Effector memory CD4-positive, alpha-beta T cell (primary cell): Measurements from ENCODE around the gene ST6GAL1.

ENCODE experiments used
- DNase-seq, 3 donors: peaks; one replicate each; pipeline ENCODE4 v3.0.0-alpha.2; 2020
- H3K27ac ChIP-seq: 2 replicates; pipeline ENCODE4 v1.7.0; 2013; ENCODE audit warnings: mild to moderate bottlenecking, low read length, moderate library complexity; ENCODE audit not compliant: insufficient read depth, poor library complexity, severe bottlenecking
- H3K27me3 ChIP-seq: replicated peaks from 2 replicates; pipeline ENCODE4 v1.7.0; 2013; ENCODE audit warnings: mild to moderate bottlenecking, low read length; ENCODE audit not compliant: insufficient read depth, control insufficient read depth, poor library complexity, severe bottlenecking
- H3K36me3 ChIP-seq: 2 replicates; pipeline ENCODE4 v1.7.0; 2013; ENCODE audit warnings: mild to moderate bottlenecking, low read length, moderate library complexity; ENCODE audit not compliant: control insufficient read depth, insufficient read depth
- H3K4me1 ChIP-seq: 2 replicates; pipeline ENCODE4 v1.7.0; 2013; ENCODE audit warnings: low read length, mild to moderate bottlenecking; ENCODE audit not compliant: control insufficient read depth, insufficient read depth, poor library complexity, severe bottlenecking
- H3K4me3 ChIP-seq: 2 replicates; pipeline ENCODE4 v1.7.0; 2013; ENCODE audit warnings: low read length, low read depth, mild to moderate bottlenecking; ENCODE audit not compliant: insufficient read depth, poor library complexity, severe bottlenecking
- H3K9me3 ChIP-seq: 2 replicates; pipeline ENCODE4 v1.7.0; 2013; ENCODE audit warnings: mild to moderate bottlenecking, low read length, moderate library complexity; ENCODE audit not compliant: control insufficient read depth

ST6GAL1 gene

GRCh38 chr3:186980989-186981388, 50.7 kb downstream of the ST6GAL1 start:
- Histone ChIP-seq H3K4me3 (no peak overlapping the region), H3K27me3 (no peaks in the 10 kb centered on the region), H3K36me3 (peaks cover 56% of the 10 kb centered on the region), H3K27ac (no peak overlapping the region), H3K4me1 (no peaks in the 10 kb centered on the region), H3K9me3 (no peaks in the 10 kb centered on the region)
- DNase-seq, result no peak

GRCh38 chr3:186983659-186984058, 53.3 kb downstream of the ST6GAL1 start:
- Histone ChIP-seq H3K4me3 (no peak overlapping the region), H3K36me3 (peaks cover 38% of the 10 kb centered on the region), H3K27me3 (no peaks in the 10 kb centered on the region), H3K4me1 (peaks cover 3% of the 10 kb centered on the region), H3K9me3 (no peaks in the 10 kb centered on the region), H3K27ac (no peak overlapping the region)
- DNase-seq, result no peak

- peaks cover 3% of the 10 kb centered on the region for H3K4me1 ChIP-seq
- no peaks in the 10 kb centered on the region for H3K27me3 ChIP-seq
- H3K36me3 ChIP-seq, result peaks cover 37% of the 10 kb centered on the region
- no peak overlapping the region for H3K27ac ChIP-seq
- no peaks in the 10 kb centered on the region for H3K9me3 ChIP-seq
- H3K4me3 ChIP-seq, result no peak overlapping the region
- no peak for DNase-seq
Measured at GRCh38 chr3:186984064-186984463, 53.7 kb downstream of the ST6GAL1 start.

GRCh38 chr3:186985661-186986364, 55.5 kb downstream of the ST6GAL1 start:
- Histone ChIP-seq H3K36me3 (peaks cover 36% of the 10 kb centered on the region), H3K4me3 (no peak overlapping the region), H3K9me3 (no peaks in the 10 kb centered on the region), H3K4me1 (peaks cover 5% of the 10 kb centered on the region), H3K27me3 (no peaks in the 10 kb centered on the region), H3K27ac (no peak overlapping the region)
- no peak for DNase-seq

- no peaks in the 10 kb centered on the region for H3K27me3 ChIP-seq
- peaks cover 40% of the 10 kb centered on the region for H3K36me3 ChIP-seq
- no peak overlapping the region for H3K27ac ChIP-seq
- H3K4me3 ChIP-seq, result no peak overlapping the region
- DNase-seq, result no peak
- peaks cover 5% of the 10 kb centered on the region for H3K4me1 ChIP-seq
- no peaks in the 10 kb centered on the region for H3K9me3 ChIP-seq
Measured at GRCh38 chr3:186986406-186986805, 56.1 kb downstream of the ST6GAL1 start.

GRCh38 chr3:186986816-186987215, 56.5 kb downstream of the ST6GAL1 start:
- H3K4me1 ChIP-seq, result peaks cover 5% of the 10 kb centered on the region

GRCh38 chr3:186988806-186989205, 58.5 kb downstream of the ST6GAL1 start:
- Histone ChIP-seq H3K4me1 (peaks cover 5% of the 10 kb centered on the region), H3K9me3 (no peaks in the 10 kb centered on the region), H3K27ac (no peak overlapping the region), H3K36me3 (peaks cover 24% of the 10 kb centered on the region), H3K4me3 (no peak overlapping the region), H3K27me3 (no peaks in the 10 kb centered on the region)
- no peak for DNase-seq

More at GRCh38 chr3:186986816-186987215, 56.5 kb downstream of the ST6GAL1 start:
- peaks cover 40% of the 10 kb centered on the region for H3K36me3 ChIP-seq
- no peak overlapping the region for H3K4me3 ChIP-seq
- H3K27me3 ChIP-seq, result no peaks in the 10 kb centered on the region
- DNase-seq, result no peak
- no peaks in the 10 kb centered on the region for H3K9me3 ChIP-seq
- H3K27ac ChIP-seq, result no peak overlapping the region

- Histone ChIP-seq H3K27me3 (no peaks in the 10 kb centered on the region), H3K4me1 (peaks cover 5% of the 10 kb centered on the region), H3K9me3 (no peaks in the 10 kb centered on the region), H3K4me3 (no peak overlapping the region), H3K36me3 (peaks cover 19% of the 10 kb centered on the region), H3K27ac (no peak overlapping the region)
- DNase-seq, result no peak
Measured at GRCh38 chr3:186989429-186989828, 59.1 kb downstream of the ST6GAL1 start.

- Histone ChIP-seq H3K27ac (no peak overlapping the region), H3K4me3 (no peak overlapping the region), H3K36me3 (peaks cover 19% of the 10 kb centered on the region), H3K9me3 (no peaks in the 10 kb centered on the region), H3K27me3 (no peaks in the 10 kb centered on the region), H3K4me1 (peaks cover 5% of the 10 kb centered on the region)
- DNase-seq, result no peak
Measured at GRCh38 chr3:186990277-186990676, 60.0 kb downstream of the ST6GAL1 start.

- DNase-seq, result no peak
- Histone ChIP-seq H3K4me1 (peaks cover 5% of the 10 kb centered on the region), H3K27me3 (no peaks in the 10 kb centered on the region), H3K27ac (no peak overlapping the region), H3K36me3 (peaks cover 19% of the 10 kb centered on the region), H3K4me3 (no peak overlapping the region), H3K9me3 (no peaks in the 10 kb centered on the region)
Measured at GRCh38 chr3:186990878-186991308, 60.6 kb downstream of the ST6GAL1 start.
